Motor neuron (in vitro differentiated cells): ENCODE results near the gene KAT5. TPM values are rescaled to one million over a fixed set of nuclear protein-coding genes. Genes with fewer than 3 reads are reported as not detected.
"Not testable (repeated sequence)": the region's sequence is repeated elsewhere in the genome, so short reads cannot be mapped to it uniquely, and the experiment has no call there.

ENCODE experiments used
- ATAC-seq, 8 experiments: fragments of 200-7000 bp; cut with Tn5 transposase; replicated peaks in 6 of 8; 2 replicates each; pipeline ENCODE4 v1.8.0; 2021; ENCODE audit warnings: mild to moderate bottlenecking in 8 of 8, moderate library complexity in 8 of 8
- H3K27ac ChIP-seq, 2 donors: fragments of 250-450 bp; sonication (Bioruptor Pico); 2 replicates each; pipeline ENCODE4 v1.9.0; 2021; ENCODE audit warnings: antibody characterized with exemption in 2 of 2, mild to moderate bottlenecking in 2 of 2, moderate library complexity in 1 of 2
- H3K4me1 ChIP-seq, 2 donors: fragments of 250-450 bp; sonication (Bioruptor Pico); replicated peaks in 1 of 2; 2 replicates each; pipeline ENCODE4 v1.6.1; 2021; ENCODE audit warnings: antibody characterized with exemption in 2 of 2, mild to moderate bottlenecking in 2 of 2, moderate library complexity in 1 of 2
- H3K4me3 ChIP-seq, 5 donors: fragments of 250-450 bp; sonication (Bioruptor Pico); 2 replicates each; pipeline ENCODE4 v1.9.0; 2021; ENCODE audit warnings: antibody characterized with exemption in 5 of 5, mild to moderate bottlenecking in 5 of 5, moderate library complexity in 4 of 5
- WGBS, 10 experiments: fragments of 450-650 bp; shearing (Covaris generic); methylation state at CpG; one replicate each; pipeline ENCODE4 v1.0.0; 2022; 5-methylcytosine and 5-hydroxymethylcytosine counted together
- in situ Hi-C, 9 experiments: fragments of 400-800 bp; cut with MboI; loops; one replicate each; pipeline ENCODE4 v1.15.0; 2021; ENCODE audit warnings: low sequenced_read_pairs in 9 of 9, low pct_unique_long_range_greater_than_20kb in 2 of 9; ENCODE audit not compliant: unreplicated experiment in 9 of 9
- total RNA-seq, 8 experiments: library from RNA; unstranded; fragments of 300-600 nt; gene quantifications; 2 replicates each; pipeline versions ENCODE4 v1.2.3 to v1.2.4, GENCODE V29; 2022

Gene KAT5
- total RNA-seq, 8 experiments from 2014 or later, result 33.4 to 66.8 (median 48.6) TPM

DNA sequence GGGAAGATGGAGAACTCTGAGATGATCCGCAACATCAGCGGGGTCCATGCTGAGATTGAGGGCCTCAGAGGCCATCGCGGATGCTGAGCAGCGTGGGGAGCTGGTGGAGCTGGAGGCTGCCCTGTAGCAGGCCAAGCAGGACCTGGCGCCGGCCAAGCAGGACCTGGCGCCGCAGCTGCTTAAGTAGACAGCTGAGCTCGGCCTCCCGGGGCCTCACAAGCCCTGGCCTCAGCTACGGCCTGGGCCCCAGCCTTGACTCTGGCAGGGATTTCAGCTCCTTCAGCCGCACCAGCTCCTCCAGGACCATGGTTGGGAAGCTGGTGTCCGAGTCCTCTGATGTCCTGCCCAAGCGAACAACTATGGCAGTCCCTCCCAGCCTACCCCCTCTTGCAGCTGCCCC, 15.8 kb downstream of the KAT5 start:
- no peak overlapping the region for H3K4me3 ChIP-seq
- ATAC-seq, result no peak
- 33 to 97% (median 80%) methylated on average over 1 to 7 of the region's 15 CpGs; no CpG with 5 or more reads in 4 of the 10 experiments for WGBS, 10 experiments
- H3K4me1 ChIP-seq, result no peaks in the 10 kb centered on the region
- no peak overlapping the region for H3K27ac ChIP-seq
- in situ Hi-C loops, result no loop called here

DNA sequence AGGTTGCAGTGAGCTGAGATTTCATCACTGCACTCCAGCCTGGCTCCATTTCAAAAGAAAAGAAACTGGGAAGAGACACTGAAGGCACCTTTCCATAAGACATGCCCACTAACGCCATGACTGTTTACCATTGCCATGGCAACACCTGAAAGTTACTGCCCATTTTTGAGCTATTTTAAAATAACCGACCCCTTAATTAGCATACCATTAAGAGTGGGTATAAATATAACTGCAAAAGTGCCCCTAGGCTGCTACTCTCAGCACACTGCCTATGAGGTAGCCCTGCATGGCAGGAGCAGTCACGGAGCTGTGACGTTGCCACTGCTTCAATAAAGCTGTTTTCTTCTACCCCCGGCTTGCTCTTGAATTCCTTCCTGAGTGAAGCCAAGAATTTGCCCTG, 18.4 kb downstream of the KAT5 start:
- WGBS, 10 experiments, result 0 to 100% (median 47%) methylated on average over 1 to 5 of the region's 5 CpGs
- no peak overlapping the region for H3K4me3 ChIP-seq
- no peaks in the 10 kb centered on the region for H3K4me1 ChIP-seq
- ATAC-seq, result peak in 3 of 8 experiments; percentile 58 to 99 (median 77)
- in situ Hi-C loops, result no loop called here
- no peak overlapping the region for H3K27ac ChIP-seq

DNA sequence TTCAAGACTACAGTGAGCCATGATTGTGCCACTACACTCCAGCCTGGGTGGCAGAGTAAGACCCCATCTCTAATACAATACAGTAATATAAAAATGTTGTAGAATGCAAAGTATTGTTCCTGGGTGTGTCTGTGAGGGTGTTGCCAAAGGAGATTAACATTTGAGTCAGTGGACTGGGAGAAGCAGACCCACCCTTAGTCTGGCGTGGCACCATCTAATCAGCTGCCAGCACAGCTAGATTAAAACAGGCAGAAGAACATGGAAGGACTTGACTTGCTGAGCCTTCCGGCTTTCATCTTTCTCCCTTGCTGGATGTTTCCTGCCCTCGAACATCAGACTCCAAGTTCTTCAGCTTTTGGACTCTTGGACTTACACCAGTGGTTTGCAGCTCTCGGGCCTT, 23.1 kb downstream of the KAT5 start:
- peak in 2 of 8 experiments; percentile 54 to 72 for ATAC-seq
- H3K4me3 ChIP-seq, H3K4me1 ChIP-seq, in situ Hi-C loops, H3K27ac ChIP-seq: not testable (repeated sequence)
- WGBS, 10 experiments, result 17 to 84% (median 51%) methylated on average over 1 to 4 of the region's 4 CpGs; no CpG with 5 or more reads in 2 of the 10 experiments

DNA sequence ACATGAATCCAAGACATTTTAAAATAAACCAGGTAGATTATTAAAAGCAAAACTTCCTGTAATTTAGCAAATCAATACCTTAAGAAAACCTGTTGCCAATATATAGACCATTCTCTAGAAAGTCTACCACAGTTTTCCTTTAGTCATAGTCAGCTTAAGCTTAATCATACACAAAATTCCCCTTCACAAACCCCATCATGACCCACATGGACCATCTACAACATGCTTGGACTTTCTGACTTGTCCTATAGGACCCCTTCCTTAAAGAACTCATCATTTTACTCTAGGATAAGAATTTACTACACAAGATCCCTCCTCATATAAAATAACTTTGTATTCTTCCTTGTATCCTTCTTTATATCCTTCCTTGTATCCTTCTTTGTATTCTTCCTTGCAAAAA, 24.8 kb downstream of the KAT5 start:
- in situ Hi-C loops, result no loop called here
- no peak overlapping the region for H3K4me3 ChIP-seq
- no peak for ATAC-seq
- no peak overlapping the region for H3K27ac ChIP-seq
- H3K4me1 ChIP-seq, result no peaks in the 10 kb centered on the region

DNA sequence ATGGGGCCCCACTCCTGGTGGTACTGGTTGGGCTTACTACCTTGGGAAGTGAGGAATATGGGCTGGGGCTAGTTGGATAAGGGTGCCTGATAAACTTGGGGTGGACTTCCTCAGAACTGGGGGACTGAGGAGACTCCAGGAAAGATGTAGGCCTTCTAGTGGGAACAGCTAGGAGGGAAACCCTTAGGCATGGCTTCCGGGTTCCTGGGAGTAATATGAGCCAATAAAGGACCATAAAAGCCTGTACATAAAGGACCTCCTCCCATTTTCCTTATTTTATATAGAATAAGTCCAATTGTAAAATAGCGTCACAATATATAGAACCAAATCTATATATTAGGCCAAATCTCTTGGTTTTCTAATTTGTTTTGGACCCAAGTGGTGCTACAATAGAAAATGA, 27.0 kb downstream of the KAT5 start:
- Histone ChIP-seq H3K27ac (no peak overlapping the region), H3K4me3 (no peak overlapping the region), H3K4me1 (no peaks in the 10 kb centered on the region)
- ATAC-seq, result no peak
- in situ Hi-C loops, result no loop called here
- WGBS, 10 experiments, result 50 to 100% (median 74%) methylated on average over 1 to 2 of the region's 2 CpGs; no CpG with 5 or more reads in 1 of the 10 experiments

DNA sequence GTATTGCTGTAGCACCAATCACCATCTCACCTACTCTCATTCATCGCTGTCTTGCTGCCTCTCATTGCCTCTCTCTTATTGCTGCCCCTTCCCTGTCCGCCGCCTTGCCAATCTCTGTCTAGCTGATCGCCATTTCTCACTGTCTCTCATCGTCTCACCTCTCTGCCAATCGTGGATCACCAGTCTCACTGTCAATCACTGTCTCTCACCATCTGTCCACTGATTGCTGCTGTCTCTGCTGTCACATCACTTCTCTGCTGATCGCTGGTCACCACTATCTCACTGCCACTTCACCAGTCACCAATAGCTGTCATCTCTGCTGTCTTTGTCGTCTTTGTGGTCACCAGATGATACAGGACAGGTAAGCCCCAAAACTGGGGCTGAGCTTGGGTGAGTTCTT, 29.1 kb downstream of the KAT5 start:
- in situ Hi-C loops, result no loop called here
- Histone ChIP-seq H3K27ac (no peak overlapping the region), H3K4me1 (no peaks in the 10 kb centered on the region), H3K4me3 (no peak overlapping the region)
- 57 to 100% (median 81%) methylated on average over 1 to 6 of the region's 8 CpGs; no CpG with 5 or more reads in 3 of the 10 experiments for WGBS, 10 experiments
- no peak for ATAC-seq

DNA sequence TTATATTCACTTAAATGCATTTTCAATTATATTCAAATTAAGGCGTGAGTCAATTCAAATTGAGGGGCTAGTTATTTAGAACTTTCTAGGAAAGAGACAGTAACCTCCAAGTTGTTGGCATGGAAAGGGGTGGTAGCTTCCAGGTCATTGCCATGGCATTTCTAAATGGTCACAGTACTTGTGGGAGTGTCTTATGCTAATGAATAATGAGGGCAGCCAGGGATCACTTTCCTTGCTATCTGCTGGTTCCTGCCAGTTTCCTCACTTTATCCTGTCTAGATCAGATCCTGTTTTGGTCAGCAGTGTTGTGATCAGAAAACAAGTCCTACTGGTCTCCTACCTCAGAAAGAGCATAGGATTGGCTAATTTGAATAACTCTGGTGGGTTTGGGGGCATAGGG, 30.3 kb downstream of the KAT5 start:
- Histone ChIP-seq H3K4me3 (no peak overlapping the region), H3K27ac (no peak overlapping the region), H3K4me1 (no peaks in the 10 kb centered on the region)
- ATAC-seq, result peak in 1 of 8 experiments; percentile 50
- in situ Hi-C loops, result no loop called here
- WGBS, 10 experiments, result 50 to 100% (median 71%) methylated on average over 1 of the region's 1 CpG; no CpG with 5 or more reads in 3 of the 10 experiments

DNA sequence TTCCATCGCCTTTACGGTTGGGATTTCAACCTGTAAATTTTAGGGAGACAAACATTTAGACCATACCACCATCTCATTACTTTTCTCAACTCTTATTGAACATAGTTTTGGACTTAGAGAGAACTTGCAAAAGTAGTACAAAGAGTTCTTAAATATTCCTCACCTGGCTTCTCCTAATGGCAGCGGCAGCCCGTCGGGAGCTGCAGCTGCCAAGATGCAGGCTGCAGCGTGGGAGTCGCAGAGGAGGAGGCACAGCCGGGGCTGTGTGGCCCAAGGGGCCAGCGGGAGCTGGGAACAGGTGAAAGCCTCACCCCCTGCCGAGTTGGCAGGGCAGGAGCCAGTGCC, 31.6 kb downstream of the KAT5 start:
- ATAC-seq, result no peak
- Histone ChIP-seq H3K4me3 (no peak overlapping the region), H3K27ac (no peak overlapping the region), H3K4me1 (no peaks in the 10 kb centered on the region)
- in situ Hi-C loops, result no loop called here
- WGBS, 10 experiments, result 43 to 85% (median 58%) methylated on average over 2 to 4 of the region's 10 CpGs; no CpG with 5 or more reads in 7 of the 10 experiments

DNA sequence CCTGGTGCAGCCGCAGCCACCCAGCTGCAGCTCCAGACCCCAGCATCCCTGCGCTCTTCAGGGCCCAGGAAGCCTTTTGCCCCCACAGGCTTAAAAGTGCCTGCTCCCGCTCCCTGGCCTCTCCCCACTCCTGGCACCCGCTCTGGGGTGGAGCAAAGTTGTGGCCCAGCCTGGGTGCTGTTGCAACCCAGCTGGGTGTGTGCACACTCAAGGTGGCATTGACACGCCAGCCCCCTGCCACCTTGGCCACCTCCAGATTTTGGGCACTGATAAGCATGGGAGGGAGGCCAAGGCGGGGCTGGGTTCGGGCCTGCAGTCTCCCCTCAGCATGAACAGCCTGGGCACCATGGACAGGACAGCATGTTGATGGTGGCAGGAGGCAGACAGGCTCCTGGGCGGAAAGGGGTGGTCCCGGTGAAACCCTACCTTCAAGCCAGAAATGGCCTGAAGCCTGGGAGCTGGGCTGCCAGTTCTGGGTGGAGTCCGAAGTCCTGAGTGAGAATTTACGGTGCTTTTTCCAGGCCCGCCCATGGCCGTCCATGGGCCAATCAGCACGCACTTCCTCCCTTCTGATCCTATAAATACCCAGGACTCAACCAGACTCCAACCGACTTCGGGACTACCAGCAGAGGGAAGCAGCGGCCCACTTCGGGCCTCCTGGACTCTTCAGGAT, 32.1 kb downstream of the KAT5 start:
- WGBS, 10 experiments, result 21 to 100% (median 85%) methylated on average over 1 to 6 of the region's 18 CpGs; no CpG with 5 or more reads in 4 of the 10 experiments

DNA sequence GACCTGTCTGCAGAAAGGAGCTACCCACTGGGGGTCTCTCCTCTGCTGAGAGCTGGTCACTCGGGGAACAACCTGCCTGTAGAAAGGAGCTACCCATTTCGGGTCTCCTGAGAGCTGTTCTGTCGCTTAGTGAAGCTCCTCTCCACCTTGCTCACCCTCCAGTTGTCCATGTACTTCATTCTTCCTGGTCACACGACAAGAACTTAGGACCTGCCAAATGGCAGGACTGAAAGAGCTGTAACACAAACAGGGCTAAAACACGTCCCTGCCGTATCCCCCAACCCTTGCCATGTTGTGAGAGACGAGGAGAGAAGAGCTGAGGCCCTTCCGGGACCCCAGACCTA, 32.6 kb downstream of the KAT5 start:
- no peak for ATAC-seq
- Histone ChIP-seq H3K4me1 (no peaks in the 10 kb centered on the region), H3K4me3 (no peak overlapping the region), H3K27ac (no peak overlapping the region)
- in situ Hi-C loops, result no loop called here
- WGBS, 10 experiments, result 74 to 80% methylated on average over 1 to 5 of the region's 8 CpGs; no CpG with 5 or more reads in 8 of the 10 experiments

More for the DNA sequence above, 32.1 kb downstream of the KAT5 start:
- H3K27ac ChIP-seq, result no peak overlapping the region
- H3K4me3 ChIP-seq, result no peak overlapping the region
- H3K4me1 ChIP-seq, result no peaks in the 10 kb centered on the region
- in situ Hi-C loops, result no loop called here
- peak in 3 of 8 experiments; percentile 93 to 99 (median 97) for ATAC-seq

DNA sequence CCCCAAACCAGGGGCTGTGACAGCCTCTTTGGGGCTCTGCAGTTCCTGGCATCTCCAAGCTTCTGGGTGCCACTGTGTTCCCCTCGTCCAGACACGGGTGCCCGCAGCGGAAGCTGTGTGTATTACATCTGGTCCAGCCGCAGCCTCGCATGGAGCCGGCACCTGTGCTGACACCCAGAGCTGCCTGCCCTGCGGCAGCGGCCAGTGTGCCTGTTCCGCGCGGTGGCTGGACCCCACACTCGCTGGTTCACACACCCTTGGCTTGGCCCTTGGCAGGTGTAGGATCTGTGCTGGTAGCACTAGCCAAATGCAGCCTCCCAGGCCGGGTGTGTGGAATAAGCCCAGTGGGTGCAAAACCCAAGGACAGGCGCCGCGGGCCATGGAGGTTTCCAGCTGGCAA, 33.0 kb downstream of the KAT5 start:
- no peak for ATAC-seq
- WGBS, 10 experiments, result 91 to 100% (median 99%) methylated on average over 1 to 9 of the region's 17 CpGs; no CpG with 5 or more reads in 4 of the 10 experiments
- H3K4me3 ChIP-seq, result no peak overlapping the region

DNA sequence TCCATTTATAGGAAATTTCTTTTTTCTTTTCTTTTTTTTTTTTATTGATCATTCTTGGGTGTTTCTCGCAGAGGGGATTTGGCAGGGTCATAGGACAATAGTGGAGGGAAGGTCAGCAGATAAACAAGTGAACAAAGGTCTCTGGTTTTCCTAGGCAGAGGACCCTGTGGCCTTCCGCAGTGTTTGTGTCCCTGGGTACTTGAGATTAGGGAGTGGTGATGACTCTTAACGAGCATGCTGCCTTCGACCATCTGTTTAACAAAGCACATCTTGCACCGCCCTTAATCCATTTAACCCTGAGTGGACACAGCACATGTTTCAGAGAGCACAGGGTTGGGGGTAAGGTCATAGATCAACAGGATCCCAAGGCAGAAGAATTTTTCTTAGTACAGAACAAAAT, 50.1 kb downstream of the KAT5 start:
- ATAC-seq, H3K27ac ChIP-seq, H3K4me1 ChIP-seq, H3K4me3 ChIP-seq, in situ Hi-C loops: not testable (repeated sequence)
- WGBS, 10 experiments, result 45 to 100% (median 60%) methylated on average over 1 to 3 of the region's 5 CpGs; no CpG with 5 or more reads in 5 of the 10 experiments

More for the DNA sequence above, 33.0 kb downstream of the KAT5 start:
- in situ Hi-C loops, result no loop called here
- Histone ChIP-seq H3K4me1 (no peaks in the 10 kb centered on the region), H3K27ac (no peak overlapping the region)

DNA sequence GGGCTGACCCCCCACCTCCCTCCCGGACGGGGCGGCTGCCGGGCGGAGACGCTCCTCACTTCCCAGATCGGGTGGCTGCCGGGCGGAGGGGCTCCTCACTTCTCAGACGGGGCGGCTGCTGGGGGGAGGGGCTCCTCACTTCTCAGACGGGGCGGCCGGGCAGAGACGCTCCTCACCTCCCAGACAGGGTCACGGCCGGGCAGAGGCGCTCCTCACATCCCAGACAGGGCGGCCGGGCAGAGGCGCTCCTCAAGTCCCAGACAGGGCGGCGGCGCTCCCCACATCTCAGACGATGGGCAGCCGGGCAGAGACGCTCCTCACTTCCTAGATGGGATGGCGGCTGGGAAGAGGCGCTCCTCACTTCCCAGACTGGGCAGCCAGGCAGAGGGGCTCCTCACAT, 50.8 kb downstream of the KAT5 start:
- ATAC-seq, H3K27ac ChIP-seq, H3K4me1 ChIP-seq, H3K4me3 ChIP-seq, in situ Hi-C loops: not testable (repeated sequence)
- WGBS, 10 experiments, result no CpG with 5 or more reads among the region's 29 CpGs

DNA sequence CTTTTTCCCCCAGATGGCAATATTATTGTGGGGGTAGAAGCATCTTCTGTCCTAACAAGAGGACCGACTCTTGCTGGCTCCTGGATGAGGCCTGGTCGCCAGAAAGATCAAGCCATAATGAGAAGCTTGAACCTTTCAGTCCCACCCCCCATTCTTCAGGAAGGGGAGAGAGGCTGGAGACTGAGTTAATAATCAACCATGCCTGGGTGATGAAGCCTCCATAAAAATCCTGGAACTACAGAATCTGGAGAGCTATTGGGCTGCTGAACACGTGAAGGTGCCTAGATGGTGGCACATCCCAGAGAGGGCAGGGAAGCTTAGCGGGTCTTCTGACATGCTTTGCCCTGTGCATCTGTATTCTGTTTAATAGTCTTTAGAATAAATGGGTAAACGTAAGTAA, 52.4 kb downstream of the KAT5 start:
- 14 to 70% (median 48%) methylated on average over 1 to 5 of the region's 5 CpGs; no CpG with 5 or more reads in 2 of the 10 experiments for WGBS, 10 experiments
- Histone ChIP-seq H3K27ac (no peak overlapping the region), H3K4me3 (no peak overlapping the region), H3K4me1 (no peaks in the 10 kb centered on the region)
- no peak for ATAC-seq
- in situ Hi-C loops, result no loop called here
